Subcutaneous abdominal adipose tissue (tissue), 5 donors: Measurements from ENCODE around the gene ANTXR1.

Experiments
- H3K27ac ChIP-seq: one replicate; pipeline ENCODE4 v1.7.0; 2013; ENCODE audit warnings: low read depth, mild to moderate bottlenecking, inconsistent platforms, low read length, moderate library complexity
- H3K27me3 ChIP-seq, 5 donors: one replicate each; pipeline ENCODE4 v1.7.0; 2013; ENCODE audit warnings: low read length in 5 of 5, inconsistent platforms in 1 of 5; ENCODE audit not compliant: control insufficient read depth in 5 of 5, insufficient read depth in 4 of 5
- H3K36me3 ChIP-seq, 5 donors: one replicate each; pipeline ENCODE4 v1.7.0; 2013; ENCODE audit warnings: low read length in 5 of 5; ENCODE audit not compliant: control insufficient read depth in 5 of 5, insufficient read depth in 5 of 5
- H3K4me1 ChIP-seq, 5 donors: one replicate each; pipeline ENCODE4 v1.7.0; 2013; ENCODE audit warnings: low read length in 5 of 5, mild to moderate bottlenecking in 3 of 5, moderate library complexity in 1 of 5; ENCODE audit not compliant: control insufficient read depth in 5 of 5, insufficient read depth in 5 of 5
- H3K4me3 ChIP-seq, 5 donors: one replicate each; pipeline ENCODE4 v1.7.0; 2013; ENCODE audit warnings: low read length in 5 of 5, low read depth in 1 of 5
- H3K9ac ChIP-seq, 5 donors: one replicate each; pipeline ENCODE4 v1.7.0; 2013; ENCODE audit warnings: low read length in 5 of 5, mild to moderate bottlenecking in 4 of 5, moderate library complexity in 3 of 5
- H3K9me3 ChIP-seq, 5 donors: one replicate each; pipeline ENCODE4 v1.7.0; 2013; ENCODE audit warnings: low read length in 5 of 5; ENCODE audit not compliant: control insufficient read depth in 5 of 5
- donor health status: healthy.
- donor health status: healthy.
- donor health status: healthy.
- donor health status: healthy.
- donor health status: healthy.

Gene ANTXR1

DNA sequence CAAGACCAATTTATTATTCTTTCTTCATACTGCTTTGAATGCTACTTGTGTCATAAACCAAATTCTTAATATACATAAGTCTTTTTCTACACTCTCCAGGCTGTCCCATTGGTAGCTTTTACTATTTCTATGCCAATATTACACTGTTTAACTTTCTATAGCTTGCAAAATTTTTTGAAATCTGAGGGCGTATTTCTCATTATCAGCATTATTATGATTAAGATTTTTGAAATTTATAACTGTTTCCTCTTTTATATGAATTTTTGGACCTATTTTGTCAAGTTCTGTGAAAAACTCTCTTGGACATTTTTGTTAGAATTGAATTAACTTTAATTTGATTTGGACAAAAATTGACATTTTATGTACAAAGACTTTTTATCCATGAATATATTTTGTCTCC is 275.4 kb downstream of the ANTXR1 start:
- no peaks in the 10 kb centered on the region for H3K27me3 ChIP-seq
- H3K36me3 ChIP-seq, result no peaks in the 10 kb centered on the region
- no peak overlapping the region for H3K27ac ChIP-seq
- H3K9me3 ChIP-seq, result no peaks in the 10 kb centered on the region
- no peak overlapping the region for H3K9ac ChIP-seq
- H3K4me3 ChIP-seq, result no peak overlapping the region
- peaks cover 5 to 17% (median 12%) of the 10 kb centered on the region in 5 donors for H3K4me1 ChIP-seq

DNA sequence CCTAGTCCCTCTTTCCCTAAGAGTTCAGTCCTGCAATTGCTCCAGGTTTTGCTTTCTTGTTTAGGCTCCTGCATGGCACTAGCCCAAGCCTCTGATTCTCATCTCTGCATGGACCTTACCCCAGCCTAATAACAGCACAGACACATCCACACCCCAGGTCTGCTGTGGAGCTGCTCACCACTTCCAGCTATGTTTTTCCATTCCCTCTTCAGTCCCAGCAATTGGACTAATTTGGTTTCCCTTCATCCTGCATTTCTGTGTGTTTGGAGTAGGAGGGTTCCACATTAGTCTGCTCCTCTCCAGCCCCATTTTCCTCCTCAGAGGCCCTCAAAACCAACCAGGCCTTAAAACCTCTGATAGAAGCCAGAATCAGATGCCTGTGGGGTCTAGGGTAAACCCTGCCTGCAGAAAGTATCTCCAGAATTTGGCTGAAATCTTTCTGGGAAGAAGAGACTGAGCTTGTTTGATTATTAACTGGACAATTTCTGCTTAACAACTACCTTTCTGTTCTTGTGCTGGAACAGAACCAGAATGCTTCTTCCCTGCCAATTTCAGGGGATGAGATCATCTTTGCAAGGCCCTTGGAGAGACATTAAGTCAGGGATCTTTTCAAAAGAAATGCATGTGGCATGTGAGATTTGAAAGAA is 278.1 kb downstream of the ANTXR1 start:
- H3K36me3 ChIP-seq, result no peaks in the 10 kb centered on the region
- H3K4me3 ChIP-seq, result no peak overlapping the region
- H3K27ac ChIP-seq, result no peak overlapping the region
- no peak overlapping the region for H3K9ac ChIP-seq
- no peaks in the 10 kb centered on the region for H3K9me3 ChIP-seq
- peaks cover 5 to 17% (median 14%) of the 10 kb centered on the region in 5 donors for H3K4me1 ChIP-seq
- H3K27me3 ChIP-seq, result no peaks in the 10 kb centered on the region

DNA sequence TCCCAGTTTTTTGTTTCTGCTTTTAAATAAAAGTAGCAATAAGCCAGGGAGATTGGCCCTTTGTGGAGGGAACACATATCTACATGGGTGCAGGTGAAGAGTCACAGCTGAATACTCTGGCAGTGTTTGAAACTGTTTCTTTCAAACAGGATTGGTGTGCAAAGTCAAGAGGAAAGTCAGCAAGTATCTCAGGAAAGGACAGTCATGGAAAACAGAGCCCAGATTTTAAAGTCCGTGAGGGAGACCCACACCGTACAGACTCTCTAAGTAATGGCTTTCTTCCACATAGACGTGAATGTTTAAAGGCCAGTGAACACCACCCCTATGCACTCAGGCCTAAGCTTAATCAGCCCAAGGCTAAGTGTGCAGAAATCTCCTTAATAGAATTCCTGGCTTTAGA is 278.7 kb downstream of the ANTXR1 start:
- Histone ChIP-seq H3K4me3 (no peak overlapping the region), H3K9ac (no peak overlapping the region), H3K4me1 (peaks cover 5 to 17% (median 14%) of the 10 kb centered on the region in 5 donors), H3K9me3 (no peaks in the 10 kb centered on the region), H3K27ac (no peak overlapping the region), H3K36me3 (no peaks in the 10 kb centered on the region), H3K27me3 (no peaks in the 10 kb centered on the region)

DNA sequence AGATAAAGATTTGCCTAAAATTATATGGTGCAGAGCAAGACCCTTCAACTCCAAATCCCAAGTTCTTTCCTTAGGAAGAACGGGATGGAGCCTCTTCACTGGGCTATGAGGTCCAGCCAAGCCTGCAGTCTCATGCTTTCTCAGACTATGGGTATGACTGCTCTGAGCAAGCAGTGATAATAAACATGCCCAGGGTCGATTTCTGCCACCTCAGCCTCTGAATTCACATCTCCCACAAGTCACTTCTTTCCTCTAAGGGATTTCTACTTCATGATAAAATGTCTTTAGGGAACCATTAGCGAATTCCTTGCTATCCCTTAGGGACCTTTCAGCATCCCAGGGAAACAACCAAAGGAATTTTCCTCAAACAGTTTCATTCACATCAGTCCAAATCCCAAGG is 279.3 kb downstream of the ANTXR1 start:
- Histone ChIP-seq H3K4me3 (no peak overlapping the region), H3K27me3 (no peaks in the 10 kb centered on the region), H3K36me3 (no peaks in the 10 kb centered on the region), H3K27ac (no peak overlapping the region), H3K9me3 (no peaks in the 10 kb centered on the region), H3K4me1 (peaks cover 5 to 17% (median 14%) of the 10 kb centered on the region in 5 donors), H3K9ac (no peak overlapping the region)

DNA sequence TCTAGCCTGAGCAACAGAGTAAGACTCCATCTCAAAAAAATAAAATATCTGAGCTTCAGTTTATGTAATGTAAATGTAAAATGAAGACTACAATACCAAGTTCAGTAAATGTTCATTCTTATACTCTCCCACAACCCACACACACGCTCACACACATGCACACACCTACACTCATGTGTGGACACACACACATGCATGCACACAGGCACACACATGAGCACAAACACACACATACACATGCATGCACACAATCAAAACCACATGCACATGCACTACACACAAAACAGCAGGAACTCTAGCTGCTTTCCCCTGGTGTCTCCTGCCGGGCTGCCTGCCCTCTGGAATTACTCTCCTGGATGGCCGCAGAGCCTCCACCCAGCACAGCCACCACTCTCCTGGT is 283.4 kb downstream of the ANTXR1 start:
- Histone ChIP-seq H3K4me3 (no peak overlapping the region), H3K27me3 (no peaks in the 10 kb centered on the region), H3K27ac (no peak overlapping the region), H3K36me3 (no peaks in the 10 kb centered on the region), H3K4me1 (peaks cover 3 to 17% (median 9%) of the 10 kb centered on the region in 5 donors), H3K9ac (no peak overlapping the region), H3K9me3 (no peaks in the 10 kb centered on the region)

DNA sequence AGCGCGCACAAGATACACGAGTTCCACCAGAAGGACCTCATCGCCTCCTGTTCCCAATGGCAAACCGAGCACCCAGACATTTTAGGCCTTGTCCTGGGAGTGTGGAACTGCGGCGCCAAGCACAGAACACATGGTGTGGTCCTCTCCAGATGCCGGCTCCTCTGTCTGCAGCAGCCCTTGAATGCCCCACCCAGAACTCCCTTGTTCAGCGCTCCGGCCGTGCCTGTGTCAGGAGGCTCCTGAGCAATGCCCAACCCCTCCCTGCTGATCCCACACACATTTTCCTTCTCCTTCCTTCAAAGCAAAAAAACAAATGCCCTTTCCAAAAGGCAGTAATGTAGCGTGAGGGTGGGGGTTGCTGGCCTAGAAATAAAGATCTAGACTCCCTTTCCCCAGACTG is 284.2 kb downstream of the ANTXR1 start:
- no peak overlapping the region for H3K9ac ChIP-seq
- H3K36me3 ChIP-seq, result no peaks in the 10 kb centered on the region
- peaks cover 0 to 9% (median under 1%) of the 10 kb centered on the region in 5 donors for H3K4me1 ChIP-seq
- H3K27ac ChIP-seq, result no peak overlapping the region
- no peak overlapping the region for H3K4me3 ChIP-seq
- no peaks in the 10 kb centered on the region for H3K9me3 ChIP-seq
- H3K27me3 ChIP-seq, result no peaks in the 10 kb centered on the region

DNA sequence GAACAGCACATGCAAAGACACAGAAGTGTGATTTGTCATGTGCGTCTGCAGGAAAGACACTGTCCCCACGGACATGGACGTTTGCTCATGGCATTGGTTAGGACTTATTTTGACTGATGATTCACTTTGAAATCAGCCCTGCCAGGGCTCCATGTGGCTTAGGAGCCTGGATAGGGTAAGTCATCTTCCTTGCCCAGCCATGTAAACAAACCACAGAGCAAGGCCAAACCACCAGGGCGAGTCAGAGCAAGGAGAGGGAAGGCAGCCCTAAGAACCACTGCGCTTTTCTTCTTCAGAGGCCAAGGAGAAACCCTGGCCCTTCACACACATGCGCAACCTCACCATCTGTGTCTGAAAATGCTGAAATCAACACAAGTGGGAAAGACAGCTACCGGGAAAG is 285.3 kb downstream of the ANTXR1 start:
- Histone ChIP-seq H3K4me3 (no peak overlapping the region), H3K27ac (no peak overlapping the region), H3K36me3 (no peaks in the 10 kb centered on the region), H3K4me1 (peaks cover 0 to 9% (median 0%) of the 10 kb centered on the region in 5 donors), H3K9ac (no peak overlapping the region), H3K9me3 (no peaks in the 10 kb centered on the region), H3K27me3 (no peaks in the 10 kb centered on the region)

DNA sequence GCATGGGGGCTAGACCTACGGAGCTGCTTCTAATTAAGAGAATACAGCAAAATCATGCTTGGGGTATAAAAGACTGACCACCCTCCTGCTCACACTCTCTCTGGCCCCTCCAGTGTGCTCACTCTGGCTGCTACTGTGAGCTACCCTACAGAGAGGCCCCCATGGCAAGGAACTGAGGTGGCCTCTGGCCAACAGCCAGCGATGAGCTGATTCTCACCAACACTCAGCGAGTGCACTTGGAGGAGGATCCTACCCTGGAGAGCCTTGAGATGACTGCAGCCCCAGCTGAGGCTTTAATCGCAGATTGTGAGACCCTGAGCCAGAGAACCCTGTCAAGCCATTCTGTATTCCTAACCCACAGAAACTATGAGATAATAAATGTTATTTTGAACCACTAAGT is 285.9 kb downstream of the ANTXR1 start:
- Histone ChIP-seq H3K9me3 (peaks cover 0 to 2% (median 0%) of the 10 kb centered on the region in 5 donors), H3K36me3 (no peaks in the 10 kb centered on the region), H3K27me3 (no peaks in the 10 kb centered on the region), H3K4me1 (peaks cover 0 to 9% (median 0%) of the 10 kb centered on the region in 5 donors), H3K4me3 (no peak overlapping the region), H3K27ac (no peak overlapping the region), H3K9ac (no peak overlapping the region)
